ENCODE data around the gene CHAF1A. TPM values are rescaled to one million over a fixed set of nuclear protein-coding genes. Genes with fewer than 3 reads are reported as not detected.

The CHAF1A gene
- total and polyA plus RNA-seq, 2 of the 8 experiments (the other 6 are each of a cell fraction or from before 2014, with no cell fraction given): 122 to 147 TPM

DNA sequence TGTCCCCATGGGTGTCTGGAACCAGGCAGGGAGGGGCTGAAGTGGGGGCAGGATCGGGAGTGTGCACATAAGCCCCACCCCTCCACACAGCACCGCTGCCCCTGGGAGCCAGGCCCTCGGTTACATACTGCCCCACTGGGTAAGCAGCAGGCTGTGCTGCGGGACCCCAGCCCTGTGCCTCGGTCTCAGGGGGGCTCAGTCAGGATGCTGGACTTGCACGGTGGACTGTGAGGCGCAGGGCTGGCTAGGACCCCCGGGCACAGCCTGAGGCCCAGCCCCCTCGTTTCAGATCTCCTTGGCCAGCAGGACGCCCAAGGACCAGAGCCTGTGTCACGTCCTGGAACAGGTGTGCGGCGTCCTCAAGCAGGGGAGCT, 42.8 kb upstream of the CHAF1A start:
- Histone ChIP-seq H2BK20ac (ENCODE audit: low read length) (no peak overlapping the region), H2BK5ac (ENCODE audit: low read depth, low read length) (no peak overlapping the region; the same call in 1 of the 2 replicates), H4K91ac (replicated peaks; ENCODE audit: insufficient read length, low read length) (no peak overlapping the region), H4K20me1 (replicated peaks in 1 of 2; ENCODE audit: control insufficient read depth in 1 of 2, insufficient read depth in 2 of 2, low read length in 2 of 2) (peaks cover 4 to 17% of the 10 kb centered on the region in 2 experiments), H3K14ac (ENCODE audit: insufficient read length) (no peak overlapping the region), H2BK12ac (ENCODE audit: low read depth, low read length) (no peak overlapping the region), H3K79me2 (ENCODE audit: control insufficient read depth in 1 of 2, insufficient read depth in 2 of 2, low read length in 2 of 2) (no peaks in the 10 kb centered on the region), H3K4me1 (replicated peaks in 1 of 4; ENCODE audit: control insufficient read depth in 3 of 4, insufficient read depth in 4 of 4, low read length in 3 of 4) (peaks cover 0 to 12% (median 2%) of the 10 kb centered on the region in 4 experiments; a peak in 2 of 7 replicates), H3K4me3 (ENCODE audit: extremely low read depth in 1 of 4, insufficient read depth in 2 of 4, low read depth in 3 of 4, low read length in 4 of 4) (no peak overlapping the region), H2BK15ac (ENCODE audit: low read length) (no peak overlapping the region), H2AK5ac (ENCODE audit: low read depth, low read length) (no peak overlapping the region), H3K79me1 (ENCODE audit: low read depth, low read length) (no peaks in the 10 kb centered on the region), H3K9me3 (ENCODE audit: insufficient read depth in 2 of 2, low read depth in 1 of 2, low read length in 1 of 2) (no peaks in the 10 kb centered on the region), H4K5ac (ENCODE audit: insufficient read length, low read depth, low read length) (no peak overlapping the region), H3K18ac (ENCODE audit: extremely low read depth, low read length) (no peak overlapping the region), H3K27ac (ENCODE audit: low read depth, low read length) (no peak overlapping the region; the same call in 1 of the 2 replicates), H4K8ac (ENCODE audit: extremely low read depth, insufficient read depth, low read length) (no peak overlapping the region), H3K36me3 (ENCODE audit: control insufficient read depth in 2 of 4, insufficient read depth in 4 of 4, low read length in 3 of 4) (peaks cover 3 to 16% (median 11%) of the 10 kb centered on the region in 4 experiments; a peak in 6 of 8 replicates), H3K27me3 (replicated peaks in 1 of 4; ENCODE audit: control insufficient read depth in 3 of 4, extremely low read depth in 1 of 4, insufficient read depth in 3 of 4, low read length in 3 of 4) (no peaks in the 10 kb centered on the region), H2AFZ (ENCODE audit: low read length) (no peak overlapping the region), H3K23ac (ENCODE audit: insufficient read length) (no peak overlapping the region), H3K4me2 (ENCODE audit: insufficient read depth in 1 of 2, low read depth in 2 of 2, low read length in 2 of 2) (no peak overlapping the region), H3K9ac (replicated peaks in 1 of 4; ENCODE audit: extremely low read depth in 1 of 4, low read depth in 3 of 4, low read length in 3 of 4) (no peak overlapping the region), H3K4ac (replicated peaks; ENCODE audit: insufficient read length, low read depth, low read length) (no peak overlapping the region), H3K56ac (replicated peaks; ENCODE audit: insufficient read length, low read depth, low read length) (no peak overlapping the region), H3K23me2 (ENCODE audit: low read depth, low read length) (no peaks in the 10 kb centered on the region), H2BK120ac (replicated peaks; ENCODE audit: low read depth, low read length) (no peak overlapping the region)
- ChIA-PET POLR2A (ENCODE audit: partially characterized antibody) (interaction anchor here (0.5 to 13.0 kb wide), 6 partner anchors 14 to 426 kb away, joined by 3 to 72 read pairs (median 4); partner anchors contain the start of gene MPND), CTCF (ENCODE audit: partially characterized antibody) (interaction anchor here (1.0 to 3.4 kb wide), 7 partner anchors 11 to 164 kb away, joined by 3 to 28 read pairs (median 4); no protein-coding TSS in a partner anchor)
- TF ChIP-seq RXRA (IDR thresholded peaks at IDR 0.05; ENCODE audit: insufficient read depth, low read depth, low read length) (no peak), POLR2AphosphoS5 (IDR thresholded peaks at IDR 0.05; ENCODE audit: low read depth, low read length) (no peak; the same call in 1 of the 2 replicates), ATF2 (IDR thresholded peaks at IDR 0.05; ENCODE audit: low read length) (no peak), EZH2 (IDR thresholded peaks at IDR 0.05; ENCODE audit: low read depth, low read length, severe bottlenecking) (no peak)
- DNase-seq (ENCODE audit: low read depth in 1 of 2, low spot score in 2 of 2) (no peak), FAIRE-seq (no peak)
- WGBS, 2 experiments (ENCODE audit: extremely low coverage in 1 of 2, insufficient coverage in 1 of 2, insufficient read length in 1 of 2, insufficient replicate concordance in 2 of 2, low coverage in 1 of 2, low lambda C conversion rate in 2 of 2, missing lambda C conversion rate in 1 of 2): 96% methylated on average over 13 of the region's 13 CpGs; no CpG with 5 or more reads in 1 of the 2 experiments
